ENCODE measurements around the gene LLGL2.
"Not testable (repeated sequence)": the region's sequence is repeated elsewhere in the genome, so short reads cannot be mapped to it uniquely, and the experiment has no call there.

The LLGL2 gene, protein sequence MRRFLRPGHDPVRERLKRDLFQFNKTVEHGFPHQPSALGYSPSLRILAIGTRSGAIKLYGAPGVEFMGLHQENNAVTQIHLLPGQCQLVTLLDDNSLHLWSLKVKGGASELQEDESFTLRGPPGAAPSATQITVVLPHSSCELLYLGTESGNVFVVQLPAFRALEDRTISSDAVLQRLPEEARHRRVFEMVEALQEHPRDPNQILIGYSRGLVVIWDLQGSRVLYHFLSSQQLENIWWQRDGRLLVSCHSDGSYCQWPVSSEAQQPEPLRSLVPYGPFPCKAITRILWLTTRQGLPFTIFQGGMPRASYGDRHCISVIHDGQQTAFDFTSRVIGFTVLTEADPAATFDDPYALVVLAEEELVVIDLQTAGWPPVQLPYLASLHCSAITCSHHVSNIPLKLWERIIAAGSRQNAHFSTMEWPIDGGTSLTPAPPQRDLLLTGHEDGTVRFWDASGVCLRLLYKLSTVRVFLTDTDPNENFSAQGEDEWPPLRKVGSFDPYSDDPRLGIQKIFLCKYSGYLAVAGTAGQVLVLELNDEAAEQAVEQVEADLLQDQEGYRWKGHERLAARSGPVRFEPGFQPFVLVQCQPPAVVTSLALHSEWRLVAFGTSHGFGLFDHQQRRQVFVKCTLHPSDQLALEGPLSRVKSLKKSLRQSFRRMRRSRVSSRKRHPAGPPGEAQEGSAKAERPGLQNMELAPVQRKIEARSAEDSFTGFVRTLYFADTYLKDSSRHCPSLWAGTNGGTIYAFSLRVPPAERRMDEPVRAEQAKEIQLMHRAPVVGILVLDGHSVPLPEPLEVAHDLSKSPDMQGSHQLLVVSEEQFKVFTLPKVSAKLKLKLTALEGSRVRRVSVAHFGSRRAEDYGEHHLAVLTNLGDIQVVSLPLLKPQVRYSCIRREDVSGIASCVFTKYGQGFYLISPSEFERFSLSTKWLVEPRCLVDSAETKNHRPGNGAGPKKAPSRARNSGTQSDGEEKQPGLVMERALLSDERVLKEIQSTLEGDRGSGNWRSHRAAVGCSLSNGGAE

DNA sequence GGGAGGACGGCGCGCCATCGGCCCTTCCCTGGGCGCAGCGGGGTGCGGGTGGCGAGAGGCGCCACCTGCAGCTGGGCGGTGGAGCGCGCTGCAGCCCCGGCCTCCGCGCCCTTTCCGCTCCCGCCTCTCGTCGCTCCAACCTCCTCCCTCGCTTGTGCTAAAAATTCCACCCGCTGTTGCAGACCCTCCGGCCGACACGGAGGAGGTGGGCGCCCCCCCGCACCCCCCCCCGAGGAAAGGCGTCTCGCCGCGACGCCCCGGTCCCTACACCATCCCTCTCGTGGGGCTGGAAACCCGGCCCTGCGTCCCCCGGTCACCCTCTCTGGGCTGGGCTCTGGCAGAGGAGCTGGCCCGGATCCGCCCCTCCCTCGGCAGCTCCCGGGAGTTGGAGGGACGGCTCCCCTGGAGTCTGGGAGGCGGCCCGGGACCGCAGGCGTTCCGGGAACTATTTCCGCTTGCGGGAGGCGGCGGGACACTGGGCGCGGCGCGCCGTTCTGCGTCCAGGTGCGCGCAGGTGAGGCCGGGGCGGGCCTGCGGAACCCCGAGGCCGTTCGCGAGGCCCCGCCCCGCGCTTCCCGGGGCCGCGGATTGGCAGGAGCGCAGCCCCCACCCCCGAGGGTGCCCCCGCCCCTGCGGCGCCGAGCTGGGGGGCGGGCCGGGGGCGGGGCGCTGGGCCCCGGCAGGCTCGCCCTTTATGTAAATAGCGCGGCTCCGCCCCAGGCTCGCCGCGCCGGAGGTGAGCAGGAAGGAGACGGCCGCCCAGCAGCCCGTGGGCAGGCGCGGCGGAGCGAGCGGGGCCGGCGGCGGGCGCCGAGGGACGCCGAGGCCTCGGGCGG is at the start of gene LLGL2:
Gene LLGL2 (plus strand): TSS at position 728 of the 836 bp plus-strand sequence. CDS start 17,730 bp downstream, outside the sequence.
- Histone ChIP-seq H3K4me3 (ENCODE audit: low read depth, low read length) (peak within 1 kb of the TSS; percentile 86), H3K27ac (ENCODE audit: low read depth, low read length) (peak within 1 kb of the TSS; percentile 87), H3K9ac (ENCODE audit: low read depth, low read length) (peak within 1 kb of the TSS; percentile 81), H3K27me3 (ENCODE audit: control insufficient read depth, insufficient read depth, low read length) (peaks cover 4% of the 10 kb centered on the region; the same call in 1 of the 2 replicates), H3K9me3 (ENCODE audit: control insufficient read depth, insufficient read depth, low read length) (no peaks in the 10 kb centered on the region), H3K4me1 (ENCODE audit: control insufficient read depth, insufficient read depth, low read length) (no peaks in the 10 kb centered on the region; the same call in 1 of the 2 replicates), H3K36me3 (ENCODE audit: control insufficient read depth, insufficient read depth, low read length) (peaks cover 31% of the 10 kb centered on the region)

DNA sequence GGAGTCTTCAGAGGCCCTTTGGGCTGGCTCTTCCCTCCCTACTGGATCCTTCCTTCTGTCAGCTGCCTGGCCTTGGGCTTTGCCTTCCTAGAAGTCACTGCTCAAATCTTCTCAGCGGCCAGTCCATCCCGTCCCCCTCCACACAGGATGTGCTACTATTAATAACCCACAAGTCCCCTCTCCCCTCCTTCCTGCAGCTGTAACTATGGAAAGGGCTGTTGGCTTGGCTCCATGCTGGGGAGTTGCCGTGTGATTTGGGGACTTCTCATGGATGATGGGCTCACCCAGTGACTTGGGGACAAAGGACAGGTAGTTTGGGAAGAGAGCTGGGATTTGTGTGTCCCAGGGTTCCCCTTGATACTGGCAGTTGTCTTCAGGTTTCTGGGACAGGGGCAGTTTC is 49.6 kb upstream of the LLGL2 start:
- Histone ChIP-seq H3K27me3 (ENCODE audit: control insufficient read depth, insufficient read depth, low read length) (no peaks in the 10 kb centered on the region), H3K27ac (ENCODE audit: low read depth, low read length) (no peak overlapping the region), H3K4me3 (ENCODE audit: low read depth, low read length) (no peak overlapping the region), H3K9ac (ENCODE audit: low read depth, low read length) (no peak overlapping the region), H3K4me1 (ENCODE audit: control insufficient read depth, insufficient read depth, low read length) (peaks cover 4% of the 10 kb centered on the region; the same call in 1 of the 2 replicates), H3K36me3 (ENCODE audit: control insufficient read depth, insufficient read depth, low read length) (peaks cover 21% of the 10 kb centered on the region), H3K9me3 (ENCODE audit: control insufficient read depth, insufficient read depth, low read length) (no peaks in the 10 kb centered on the region)

DNA sequence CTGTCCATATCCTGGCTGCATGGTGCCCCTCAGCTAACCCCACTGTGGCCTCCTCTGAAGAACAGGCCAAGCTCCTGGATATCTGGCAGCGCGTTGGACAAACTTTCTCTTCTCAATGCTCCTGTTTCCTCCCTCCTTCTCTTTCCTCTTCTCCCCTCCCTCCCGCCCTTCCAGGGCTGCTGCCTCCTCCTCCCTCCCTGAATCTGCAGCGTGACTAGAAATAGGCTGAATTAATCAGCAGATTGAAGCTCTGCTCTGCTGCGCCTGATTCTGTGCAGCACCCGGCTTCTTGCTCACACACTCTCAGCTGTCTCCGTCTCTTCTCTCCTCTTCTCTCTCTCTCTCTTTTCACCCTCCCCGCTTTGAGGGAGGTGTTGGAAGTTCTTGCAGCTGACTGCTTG is 49.2 kb upstream of the LLGL2 start:
- peaks cover 4% of the 10 kb centered on the region; the same call in 1 of the 2 replicates for H3K4me1 ChIP-seq (ENCODE audit: control insufficient read depth, insufficient read depth, low read length)
- H3K9ac ChIP-seq (ENCODE audit: low read depth, low read length): no peak overlapping the region
- peaks cover 21% of the 10 kb centered on the region for H3K36me3 ChIP-seq (ENCODE audit: control insufficient read depth, insufficient read depth, low read length)
- H3K27me3 ChIP-seq (ENCODE audit: control insufficient read depth, insufficient read depth, low read length): no peaks in the 10 kb centered on the region
- no peaks in the 10 kb centered on the region for H3K9me3 ChIP-seq (ENCODE audit: control insufficient read depth, insufficient read depth, low read length)
- no peak overlapping the region for H3K4me3 ChIP-seq (ENCODE audit: low read depth, low read length)
- H3K27ac ChIP-seq (ENCODE audit: low read depth, low read length): no peak overlapping the region

DNA sequence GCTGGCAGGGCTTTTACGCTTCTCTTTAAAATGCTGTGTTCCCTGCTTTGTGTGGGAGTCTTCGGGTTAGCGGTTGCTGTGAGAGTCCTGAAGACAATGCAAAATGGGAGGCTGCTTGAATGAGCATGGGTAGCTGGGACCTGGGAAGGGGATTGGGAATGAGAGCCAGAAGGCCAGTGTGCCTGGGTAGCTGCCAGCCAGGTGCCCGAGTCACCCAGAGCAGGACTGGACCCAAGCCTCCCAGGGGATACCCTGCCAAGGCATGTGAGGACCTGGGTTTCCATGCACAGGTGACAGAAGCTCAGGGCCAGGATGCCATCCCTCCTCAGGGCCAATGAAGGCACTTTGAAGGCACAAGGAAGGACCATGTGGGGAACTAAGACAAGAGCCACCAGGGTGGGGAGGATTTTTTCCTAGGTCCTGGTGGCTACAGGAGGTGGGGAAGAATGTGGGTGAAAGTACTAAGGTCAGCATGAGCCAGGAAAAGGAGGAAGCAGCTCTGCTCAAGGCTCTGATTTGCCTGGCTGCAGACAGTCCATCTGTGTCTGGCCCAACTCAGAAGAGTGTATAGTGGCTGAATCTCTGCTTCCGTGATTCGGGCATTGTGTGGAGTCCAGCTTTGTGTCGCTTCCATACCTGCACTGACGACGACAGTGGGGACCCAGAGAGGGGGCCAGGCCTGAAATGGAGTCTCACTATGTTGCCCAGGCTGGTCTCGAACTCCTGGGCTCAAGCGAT is 48.6 kb upstream of the LLGL2 start:
- Histone ChIP-seq H3K4me1 (ENCODE audit: control insufficient read depth, insufficient read depth, low read length) (peaks cover 4% of the 10 kb centered on the region; the same call in 1 of the 2 replicates), H3K4me3 (ENCODE audit: low read depth, low read length) (no peak overlapping the region), H3K9ac (ENCODE audit: low read depth, low read length) (no peak overlapping the region), H3K27ac (ENCODE audit: low read depth, low read length) (no peak overlapping the region), H3K27me3 (ENCODE audit: control insufficient read depth, insufficient read depth, low read length) (no peaks in the 10 kb centered on the region), H3K9me3 (ENCODE audit: control insufficient read depth, insufficient read depth, low read length) (no peaks in the 10 kb centered on the region), H3K36me3 (ENCODE audit: control insufficient read depth, insufficient read depth, low read length) (peaks cover 17% of the 10 kb centered on the region)

DNA sequence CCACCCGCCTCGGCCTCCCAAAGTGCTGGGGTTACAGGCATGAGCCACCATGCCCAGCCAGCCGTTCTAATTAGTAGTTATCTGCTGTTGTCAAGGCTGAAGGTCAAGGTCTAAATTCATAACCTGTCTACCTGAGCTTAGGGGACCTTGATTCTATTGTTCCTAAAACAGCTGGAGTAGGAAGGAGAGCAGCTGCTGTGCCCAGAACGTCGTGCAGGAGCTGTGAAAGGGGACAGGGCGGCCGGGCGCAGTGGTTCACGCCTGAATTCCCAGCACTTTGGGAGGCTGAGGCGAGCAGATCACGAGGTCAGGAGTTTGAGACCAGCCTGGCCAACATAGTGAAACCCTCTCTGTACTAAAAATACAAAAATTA is 48.0 kb upstream of the LLGL2 start:
- H3K27me3 ChIP-seq (ENCODE audit: control insufficient read depth, insufficient read depth, low read length); H3K4me1 ChIP-seq (ENCODE audit: control insufficient read depth, insufficient read depth, low read length); H3K27ac ChIP-seq (ENCODE audit: low read depth, low read length); H3K9ac ChIP-seq (ENCODE audit: low read depth, low read length); H3K4me3 ChIP-seq (ENCODE audit: low read depth, low read length); H3K9me3 ChIP-seq (ENCODE audit: control insufficient read depth, insufficient read depth, low read length): not testable (repeated sequence)
- peaks cover 11% of the 10 kb centered on the region for H3K36me3 ChIP-seq (ENCODE audit: control insufficient read depth, insufficient read depth, low read length)

DNA sequence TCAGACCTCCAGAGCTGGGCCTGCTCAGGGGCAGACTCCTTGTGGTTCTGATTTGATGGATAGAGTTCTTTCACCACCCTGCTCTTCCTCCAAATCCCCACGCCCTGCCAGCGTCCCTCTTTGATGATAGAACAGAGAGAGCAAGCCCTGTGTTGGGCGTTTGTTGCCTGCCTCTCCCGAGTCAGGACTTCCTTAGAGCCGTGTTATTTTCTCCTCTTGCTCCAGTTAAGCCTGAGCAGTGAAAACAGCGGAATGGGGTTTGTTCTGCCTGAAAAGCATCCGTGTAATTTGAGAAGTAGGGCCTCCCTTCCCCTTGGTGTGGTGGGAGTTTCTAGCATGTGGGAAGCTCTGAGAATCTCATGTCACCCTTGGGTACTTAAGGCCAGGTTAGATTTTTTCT is 47.0 kb upstream of the LLGL2 start:
- no peaks in the 10 kb centered on the region for H3K9me3 ChIP-seq (ENCODE audit: control insufficient read depth, insufficient read depth, low read length)
- H3K27ac ChIP-seq (ENCODE audit: low read depth, low read length): peak overlapping the region; percentile 8
- H3K4me3 ChIP-seq (ENCODE audit: low read depth, low read length): no peak overlapping the region
- no peaks in the 10 kb centered on the region for H3K27me3 ChIP-seq (ENCODE audit: control insufficient read depth, insufficient read depth, low read length)
- H3K9ac ChIP-seq (ENCODE audit: low read depth, low read length): no peak overlapping the region
- peaks cover 1% of the 10 kb centered on the region; the same call in 1 of the 2 replicates for H3K36me3 ChIP-seq (ENCODE audit: control insufficient read depth, insufficient read depth, low read length)
- peaks cover 4% of the 10 kb centered on the region; the same call in 1 of the 2 replicates for H3K4me1 ChIP-seq (ENCODE audit: control insufficient read depth, insufficient read depth, low read length)

DNA sequence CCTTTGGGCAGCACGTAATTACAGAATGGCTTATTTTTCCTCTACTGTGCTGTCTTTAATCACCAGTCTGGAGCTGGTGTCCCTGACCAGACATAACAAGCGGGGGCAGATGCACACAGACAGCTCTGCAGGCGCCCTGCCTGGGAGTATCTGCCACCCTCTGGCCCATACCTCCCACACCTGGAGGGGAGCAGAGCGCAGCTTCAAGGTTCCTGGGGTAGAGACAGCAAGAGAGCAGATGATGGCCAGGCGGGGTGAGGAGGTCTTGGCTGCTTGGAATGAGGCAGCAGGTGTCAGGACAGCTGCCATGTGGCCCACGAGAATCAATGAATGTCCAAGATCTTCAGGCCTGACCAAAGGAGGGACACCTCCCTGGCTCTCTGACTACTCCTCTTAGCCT is 45.2 kb upstream of the LLGL2 start:
- H3K27ac ChIP-seq (ENCODE audit: low read depth, low read length): no peak overlapping the region
- H3K4me3 ChIP-seq (ENCODE audit: low read depth, low read length): no peak overlapping the region
- no peaks in the 10 kb centered on the region for H3K9me3 ChIP-seq (ENCODE audit: control insufficient read depth, insufficient read depth, low read length)
- no peaks in the 10 kb centered on the region for H3K27me3 ChIP-seq (ENCODE audit: control insufficient read depth, insufficient read depth, low read length)
- H3K4me1 ChIP-seq (ENCODE audit: control insufficient read depth, insufficient read depth, low read length): peaks cover 4% of the 10 kb centered on the region; the same call in 1 of the 2 replicates
- H3K9ac ChIP-seq (ENCODE audit: low read depth, low read length): no peak overlapping the region
- H3K36me3 ChIP-seq (ENCODE audit: control insufficient read depth, insufficient read depth, low read length): no peaks in the 10 kb centered on the region

DNA sequence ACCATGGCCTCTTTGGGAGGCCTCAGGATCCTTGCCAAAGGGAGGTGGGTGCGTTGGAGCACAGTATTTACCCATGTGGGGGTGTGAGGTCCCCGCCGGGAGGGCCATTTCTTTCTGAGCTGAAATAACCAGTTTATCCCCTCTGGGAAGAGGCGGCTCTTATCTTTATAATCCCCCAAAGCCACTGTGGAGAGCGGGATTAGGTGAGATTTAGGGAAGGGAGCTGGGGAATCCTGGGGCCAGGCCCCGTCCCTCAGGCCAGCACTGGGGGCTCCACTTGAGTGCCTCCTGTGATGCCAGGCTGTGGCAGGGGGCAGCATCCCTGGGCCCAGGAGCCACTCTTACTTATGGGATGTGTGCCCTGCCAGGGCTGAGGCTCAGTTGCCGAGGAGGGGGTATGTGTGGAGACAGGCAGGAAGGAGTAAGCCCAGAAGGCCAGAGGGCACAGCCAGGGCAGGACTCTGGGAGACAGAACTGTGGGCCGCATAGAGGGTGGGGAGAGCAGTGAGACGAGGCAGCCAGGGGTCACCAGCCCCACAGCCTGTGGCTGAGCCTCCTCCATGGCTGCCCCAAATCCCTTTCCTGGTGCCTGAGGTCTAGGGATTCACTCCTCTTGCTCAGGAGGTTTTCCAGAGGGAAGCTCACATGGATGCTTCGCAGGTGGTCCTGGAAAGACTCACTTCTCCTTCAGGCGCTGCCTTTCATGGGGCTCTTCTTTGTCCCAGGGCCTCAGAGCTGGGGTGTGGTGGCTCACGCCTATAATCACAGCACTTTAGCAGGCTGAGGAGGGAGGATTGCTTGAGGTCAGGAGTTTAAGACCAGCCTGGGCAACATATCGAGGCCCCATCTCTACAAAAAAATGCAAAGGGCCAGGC is 44.1 kb upstream of the LLGL2 start:
- H3K4me1 ChIP-seq (ENCODE audit: control insufficient read depth, insufficient read depth, low read length): peaks cover 4% of the 10 kb centered on the region; the same call in 1 of the 2 replicates
- H3K27ac ChIP-seq (ENCODE audit: low read depth, low read length): no peak overlapping the region
- H3K4me3 ChIP-seq (ENCODE audit: low read depth, low read length): no peak overlapping the region
- H3K27me3 ChIP-seq (ENCODE audit: control insufficient read depth, insufficient read depth, low read length): no peaks in the 10 kb centered on the region
- H3K9ac ChIP-seq (ENCODE audit: low read depth, low read length): no peak overlapping the region
- H3K9me3 ChIP-seq (ENCODE audit: control insufficient read depth, insufficient read depth, low read length): no peaks in the 10 kb centered on the region
- H3K36me3 ChIP-seq (ENCODE audit: control insufficient read depth, insufficient read depth, low read length): no peaks in the 10 kb centered on the region

DNA sequence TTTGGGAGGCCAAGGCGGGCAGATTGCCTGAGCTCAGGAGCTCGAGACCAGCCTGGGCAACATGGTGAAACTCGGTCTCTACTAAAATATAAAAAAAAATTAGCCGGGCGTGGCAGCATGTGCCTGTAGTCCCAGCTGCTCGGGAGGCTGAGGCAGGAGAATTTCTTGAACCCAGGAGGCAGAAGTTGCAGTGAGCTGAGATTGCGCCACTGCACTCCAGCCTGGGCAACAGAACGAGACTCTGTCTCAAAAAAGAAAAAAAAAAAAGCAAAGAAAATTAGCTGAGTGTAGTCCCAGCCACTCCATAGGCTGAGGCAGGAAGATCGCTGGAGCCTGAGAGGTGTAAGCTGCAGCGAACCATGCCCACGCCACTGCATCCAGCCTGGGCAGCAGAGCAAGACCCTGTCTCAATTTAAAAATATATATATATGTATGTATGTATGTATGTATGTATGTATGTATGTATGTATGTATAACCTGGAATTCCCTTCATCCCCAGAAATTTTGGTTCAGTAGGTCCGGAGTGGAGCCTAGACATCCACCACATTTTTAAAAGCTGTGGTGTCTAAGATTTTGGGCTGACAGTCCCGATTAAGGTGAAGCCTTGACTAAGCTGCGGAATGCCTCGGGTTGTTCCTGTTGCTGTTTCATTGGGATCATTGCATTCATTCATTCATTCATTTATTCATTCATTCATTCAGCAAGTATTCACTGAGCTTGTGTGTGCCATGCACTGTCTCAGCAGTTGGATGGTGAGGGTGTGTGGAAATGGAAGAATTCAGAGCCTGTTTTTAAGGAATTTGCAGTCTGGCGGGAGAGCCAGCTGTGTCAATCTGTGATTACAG is 43.2 kb upstream of the LLGL2 start:
- Histone ChIP-seq H3K36me3 (ENCODE audit: control insufficient read depth, insufficient read depth, low read length) (no peaks in the 10 kb centered on the region), H3K27ac (ENCODE audit: low read depth, low read length) (no peak overlapping the region), H3K9ac (ENCODE audit: low read depth, low read length) (no peak overlapping the region), H3K4me3 (ENCODE audit: low read depth, low read length) (no peak overlapping the region), H3K27me3 (ENCODE audit: control insufficient read depth, insufficient read depth, low read length) (no peaks in the 10 kb centered on the region), H3K4me1 (ENCODE audit: control insufficient read depth, insufficient read depth, low read length) (peaks cover 4% of the 10 kb centered on the region; the same call in 1 of the 2 replicates), H3K9me3 (ENCODE audit: control insufficient read depth, insufficient read depth, low read length) (no peaks in the 10 kb centered on the region)

Measured in HUES48 (cell line).